Stomach (tissue), 4 donors: Measurements from ENCODE around the gene CPED1.

Experiments used
- EP300 ChIP-seq: sonication (generic); formaldehyde crosslinking; IDR thresholded peaks from one replicate; pipeline ENCODE4 v1.6.1; 2017; ENCODE audit warnings: antibody characterized with exemption
- POLR2AphosphoS5 ChIP-seq, 3 donors: sonication (generic); formaldehyde crosslinking; IDR thresholded peaks; one replicate each; pipeline ENCODE4 v1.6.1; 2016; ENCODE audit warnings: antibody characterized with exemption in 3 of 3
- TF ChIP-seq, protein P1 (sequence below), 7 experiments: fragments of 450-650 bp in 4 of 7; fragments of 200-600 bp in 3 of 7; sonication (generic) in 3 of 7; IDR thresholded peaks; one replicate each; pipeline ENCODE4 v1.5.1; 2016 to 2019; ENCODE audit warnings: antibody characterized with exemption in 7 of 7, control low read depth in 2 of 7, mild to moderate bottlenecking in 1 of 7

DNA sequence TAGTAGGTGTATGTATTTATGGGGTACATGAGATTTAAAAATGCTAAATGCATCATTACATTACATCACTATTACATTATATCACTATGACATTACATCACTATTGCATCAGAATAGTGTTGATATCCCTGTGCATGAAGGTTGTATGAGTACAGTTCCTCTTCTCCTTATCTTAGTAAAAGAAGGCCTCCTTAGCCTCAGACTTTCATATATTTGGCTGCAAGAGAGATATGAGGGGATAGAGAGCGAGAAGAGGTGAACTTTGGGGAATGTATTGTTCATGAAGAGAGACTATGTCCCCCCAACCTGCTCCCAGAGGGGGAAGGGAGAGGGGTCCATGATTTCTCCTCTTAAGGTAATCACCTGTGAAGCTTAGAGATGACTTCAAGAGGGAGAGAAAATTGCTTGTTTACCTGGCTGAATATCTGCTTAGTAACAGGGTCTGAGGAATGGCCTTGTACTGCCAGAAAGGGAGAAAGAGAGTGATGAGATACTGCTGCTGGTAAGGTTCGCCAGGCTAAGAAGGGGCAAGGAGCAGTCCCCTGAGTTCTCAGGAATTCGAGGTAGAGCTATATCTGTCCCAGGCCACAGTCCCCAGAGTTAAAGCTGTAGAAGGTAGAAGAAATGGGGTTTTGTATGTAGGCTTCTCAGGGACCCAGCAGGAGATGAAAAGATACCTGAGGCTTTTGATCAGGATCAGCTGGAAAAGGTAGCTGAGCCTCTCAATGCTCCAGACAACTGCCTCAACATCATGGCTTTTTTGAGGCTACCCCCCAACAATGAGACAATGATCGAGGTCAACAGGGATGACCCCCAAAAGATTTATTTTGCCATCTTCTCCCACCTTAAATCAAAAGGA lies 171.9 kb downstream of the CPED1 start:
- TF ChIP-seq, protein P1, sequence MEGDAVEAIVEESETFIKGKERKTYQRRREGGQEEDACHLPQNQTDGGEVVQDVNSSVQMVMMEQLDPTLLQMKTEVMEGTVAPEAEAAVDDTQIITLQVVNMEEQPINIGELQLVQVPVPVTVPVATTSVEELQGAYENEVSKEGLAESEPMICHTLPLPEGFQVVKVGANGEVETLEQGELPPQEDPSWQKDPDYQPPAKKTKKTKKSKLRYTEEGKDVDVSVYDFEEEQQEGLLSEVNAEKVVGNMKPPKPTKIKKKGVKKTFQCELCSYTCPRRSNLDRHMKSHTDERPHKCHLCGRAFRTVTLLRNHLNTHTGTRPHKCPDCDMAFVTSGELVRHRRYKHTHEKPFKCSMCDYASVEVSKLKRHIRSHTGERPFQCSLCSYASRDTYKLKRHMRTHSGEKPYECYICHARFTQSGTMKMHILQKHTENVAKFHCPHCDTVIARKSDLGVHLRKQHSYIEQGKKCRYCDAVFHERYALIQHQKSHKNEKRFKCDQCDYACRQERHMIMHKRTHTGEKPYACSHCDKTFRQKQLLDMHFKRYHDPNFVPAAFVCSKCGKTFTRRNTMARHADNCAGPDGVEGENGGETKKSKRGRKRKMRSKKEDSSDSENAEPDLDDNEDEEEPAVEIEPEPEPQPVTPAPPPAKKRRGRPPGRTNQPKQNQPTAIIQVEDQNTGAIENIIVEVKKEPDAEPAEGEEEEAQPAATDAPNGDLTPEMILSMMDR (IDR thresholded peaks at IDR 0.05): no peak
- TF ChIP-seq EP300 (no peak), POLR2AphosphoS5 (IDR thresholded peaks at IDR 0.05) (no peak)
